Measurements from ENCODE around the gene SSBP3.

GRCh38 chr1:54453022-54453421 lies 46.8 kb upstream of the SSBP3 start:
- no peak for TF ChIP-seq POLR2A (IDR thresholded peaks at IDR 0.05)
- no peak for TF ChIP-seq CTCF (IDR thresholded peaks at IDR 0.05)
- TF ChIP-seq POLR2AphosphoS5 (IDR thresholded peaks at IDR 0.05) = no peak
- no peak for TF ChIP-seq EP300 (IDR thresholded peaks at IDR 0.05; ENCODE audit: low read depth)
